ENCODE results near the gene ZNF385A. TPM values are rescaled to one million over a fixed set of nuclear protein-coding genes. Genes with fewer than 3 reads are reported as not detected.

Gene ZNF385A
- total and polyA plus RNA-seq, 2 of the 13 experiments (the other 11 are each of a cell fraction or from before 2014, with no cell fraction given) = 0.44 to 0.67 TPM

DNA sequence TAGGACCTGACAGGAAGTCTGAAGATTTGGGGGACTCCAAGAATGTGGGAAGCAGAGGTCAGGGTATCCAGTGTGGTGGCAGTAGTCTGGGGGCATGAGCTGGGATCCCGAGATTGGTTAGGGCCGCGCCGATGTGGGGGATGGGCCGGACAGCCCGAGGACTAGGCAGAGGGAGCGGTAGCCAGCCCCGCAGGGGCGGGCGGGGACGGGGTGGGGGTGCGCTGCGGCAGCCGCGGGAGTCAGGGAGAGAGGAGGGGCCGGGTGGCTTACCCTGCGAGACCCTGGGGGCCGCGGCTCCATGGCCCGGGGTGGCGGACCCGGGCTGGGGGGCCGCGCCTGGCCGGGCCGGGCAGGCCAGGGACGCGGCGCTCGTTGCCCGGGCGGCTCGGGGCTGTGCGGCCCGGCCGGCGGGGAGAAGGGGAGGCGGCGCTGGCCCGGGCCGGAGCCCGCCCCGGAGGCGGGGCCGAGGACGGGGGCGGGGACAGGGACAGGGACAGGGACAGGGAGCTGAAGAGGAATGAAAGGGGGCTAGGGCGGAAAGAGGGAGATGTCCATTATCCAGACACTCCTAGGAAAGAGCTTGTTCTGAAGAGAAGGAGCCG is 5.6 kb downstream of the ZNF385A start (continued):
- TF ChIP-seq, protein P1, sequence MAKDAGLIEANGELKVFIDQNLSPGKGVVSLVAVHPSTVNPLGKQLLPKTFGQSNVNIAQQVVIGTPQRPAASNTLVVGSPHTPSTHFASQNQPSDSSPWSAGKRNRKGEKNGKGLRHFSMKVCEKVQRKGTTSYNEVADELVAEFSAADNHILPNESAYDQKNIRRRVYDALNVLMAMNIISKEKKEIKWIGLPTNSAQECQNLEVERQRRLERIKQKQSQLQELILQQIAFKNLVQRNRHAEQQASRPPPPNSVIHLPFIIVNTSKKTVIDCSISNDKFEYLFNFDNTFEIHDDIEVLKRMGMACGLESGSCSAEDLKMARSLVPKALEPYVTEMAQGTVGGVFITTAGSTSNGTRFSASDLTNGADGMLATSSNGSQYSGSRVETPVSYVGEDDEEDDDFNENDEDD (CRISPR knock-in tag; IDR thresholded peaks at IDR 0.05; ENCODE audit: borderline replicate concordance) = no peak
- no peak for TF ChIP-seq NFYC (CRISPR knock-in tag; IDR thresholded peaks at IDR 0.05)
- TF ChIP-seq, protein P2, sequence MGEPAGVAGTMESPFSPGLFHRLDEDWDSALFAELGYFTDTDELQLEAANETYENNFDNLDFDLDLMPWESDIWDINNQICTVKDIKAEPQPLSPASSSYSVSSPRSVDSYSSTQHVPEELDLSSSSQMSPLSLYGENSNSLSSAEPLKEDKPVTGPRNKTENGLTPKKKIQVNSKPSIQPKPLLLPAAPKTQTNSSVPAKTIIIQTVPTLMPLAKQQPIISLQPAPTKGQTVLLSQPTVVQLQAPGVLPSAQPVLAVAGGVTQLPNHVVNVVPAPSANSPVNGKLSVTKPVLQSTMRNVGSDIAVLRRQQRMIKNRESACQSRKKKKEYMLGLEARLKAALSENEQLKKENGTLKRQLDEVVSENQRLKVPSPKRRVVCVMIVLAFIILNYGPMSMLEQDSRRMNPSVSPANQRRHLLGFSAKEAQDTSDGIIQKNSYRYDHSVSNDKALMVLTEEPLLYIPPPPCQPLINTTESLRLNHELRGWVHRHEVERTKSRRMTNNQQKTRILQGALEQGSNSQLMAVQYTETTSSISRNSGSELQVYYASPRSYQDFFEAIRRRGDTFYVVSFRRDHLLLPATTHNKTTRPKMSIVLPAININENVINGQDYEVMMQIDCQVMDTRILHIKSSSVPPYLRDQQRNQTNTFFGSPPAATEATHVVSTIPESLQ (CRISPR knock-in tag; conservative IDR thresholded peaks at IDR 0.05) = no peak
- TF ChIP-seq SYNCRIP (IDR thresholded peaks at IDR 0.05; ENCODE audit: insufficient read depth, low read depth, low read length) = no peak
- no peak for TF ChIP-seq PAX8 (CRISPR knock-in tag; IDR thresholded peaks at IDR 0.05; ENCODE audit: borderline replicate concordance)
- 0 out of 2 replicates have a peak, but pooled peaks have one; percentile 41 for TF ChIP-seq ZNF672 (CRISPR knock-in tag; IDR thresholded peaks at IDR 0.05)
- TF ChIP-seq, protein P3, sequence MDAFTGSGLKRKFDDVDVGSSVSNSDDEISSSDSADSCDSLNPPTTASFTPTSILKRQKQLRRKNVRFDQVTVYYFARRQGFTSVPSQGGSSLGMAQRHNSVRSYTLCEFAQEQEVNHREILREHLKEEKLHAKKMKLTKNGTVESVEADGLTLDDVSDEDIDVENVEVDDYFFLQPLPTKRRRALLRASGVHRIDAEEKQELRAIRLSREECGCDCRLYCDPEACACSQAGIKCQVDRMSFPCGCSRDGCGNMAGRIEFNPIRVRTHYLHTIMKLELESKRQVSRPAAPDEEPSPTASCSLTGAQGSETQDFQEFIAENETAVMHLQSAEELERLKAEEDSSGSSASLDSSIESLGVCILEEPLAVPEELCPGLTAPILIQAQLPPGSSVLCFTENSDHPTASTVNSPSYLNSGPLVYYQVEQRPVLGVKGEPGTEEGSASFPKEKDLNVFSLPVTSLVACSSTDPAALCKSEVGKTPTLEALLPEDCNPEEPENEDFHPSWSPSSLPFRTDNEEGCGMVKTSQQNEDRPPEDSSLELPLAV (CRISPR knock-in tag; conservative IDR thresholded peaks at IDR 0.05; ENCODE audit: low read depth) = no peak
- no peak for TF ChIP-seq SP1 (IDR thresholded peaks at IDR 0.05)
- TF ChIP-seq SP1 (CRISPR knock-in tag; IDR thresholded peaks at IDR 0.05) = no peak
- TF ChIP-seq, protein P4, sequence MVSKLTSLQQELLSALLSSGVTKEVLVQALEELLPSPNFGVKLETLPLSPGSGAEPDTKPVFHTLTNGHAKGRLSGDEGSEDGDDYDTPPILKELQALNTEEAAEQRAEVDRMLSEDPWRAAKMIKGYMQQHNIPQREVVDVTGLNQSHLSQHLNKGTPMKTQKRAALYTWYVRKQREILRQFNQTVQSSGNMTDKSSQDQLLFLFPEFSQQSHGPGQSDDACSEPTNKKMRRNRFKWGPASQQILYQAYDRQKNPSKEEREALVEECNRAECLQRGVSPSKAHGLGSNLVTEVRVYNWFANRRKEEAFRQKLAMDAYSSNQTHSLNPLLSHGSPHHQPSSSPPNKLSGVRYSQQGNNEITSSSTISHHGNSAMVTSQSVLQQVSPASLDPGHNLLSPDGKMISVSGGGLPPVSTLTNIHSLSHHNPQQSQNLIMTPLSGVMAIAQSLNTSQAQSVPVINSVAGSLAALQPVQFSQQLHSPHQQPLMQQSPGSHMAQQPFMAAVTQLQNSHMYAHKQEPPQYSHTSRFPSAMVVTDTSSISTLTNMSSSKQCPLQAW (CRISPR knock-in tag; IDR thresholded peaks at IDR 0.05) = no peak
- TF ChIP-seq KAT7 (CRISPR knock-in tag; IDR thresholded peaks at IDR 0.05; ENCODE audit: borderline replicate concordance) = no peak
- TF ChIP-seq ZNF777 (CRISPR knock-in tag; IDR thresholded peaks at IDR 0.05) = peak; percentile 47; the same call in 1 of the 2 replicates
- no peak for TF ChIP-seq GTF3A (CRISPR knock-in tag; conservative IDR thresholded peaks at IDR 0.05)
- TF ChIP-seq, protein P5, sequence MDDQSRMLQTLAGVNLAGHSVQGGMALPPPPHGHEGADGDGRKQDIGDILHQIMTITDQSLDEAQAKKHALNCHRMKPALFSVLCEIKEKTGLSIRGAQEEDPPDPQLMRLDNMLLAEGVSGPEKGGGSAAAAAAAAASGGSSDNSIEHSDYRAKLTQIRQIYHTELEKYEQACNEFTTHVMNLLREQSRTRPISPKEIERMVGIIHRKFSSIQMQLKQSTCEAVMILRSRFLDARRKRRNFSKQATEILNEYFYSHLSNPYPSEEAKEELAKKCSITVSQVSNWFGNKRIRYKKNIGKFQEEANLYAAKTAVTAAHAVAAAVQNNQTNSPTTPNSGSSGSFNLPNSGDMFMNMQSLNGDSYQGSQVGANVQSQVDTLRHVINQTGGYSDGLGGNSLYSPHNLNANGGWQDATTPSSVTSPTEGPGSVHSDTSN (CRISPR knock-in tag; IDR thresholded peaks at IDR 0.05; ENCODE audit: borderline replicate concordance) = no peak
- TF ChIP-seq ZNF451 (CRISPR knock-in tag; IDR thresholded peaks at IDR 0.05) = no peak
- TF ChIP-seq DMAP1 (CRISPR knock-in tag; IDR thresholded peaks at IDR 0.05) = 0 out of 2 replicates have a peak, but pooled peaks have one; percentile 3
- no peak for TF ChIP-seq KDM1A (CRISPR knock-in tag; IDR thresholded peaks at IDR 0.05)
- no peak for TF ChIP-seq ZNF44 (CRISPR knock-in tag; IDR thresholded peaks at IDR 0.05)
- peak; percentile 9 for TF ChIP-seq HNRNPK (IDR thresholded peaks at IDR 0.05; ENCODE audit: low read depth, low read length, poor library complexity, severe bottlenecking)

Measured in HepG2 (cell line).